ENCODE results near the gene RNF213.

DNA sequence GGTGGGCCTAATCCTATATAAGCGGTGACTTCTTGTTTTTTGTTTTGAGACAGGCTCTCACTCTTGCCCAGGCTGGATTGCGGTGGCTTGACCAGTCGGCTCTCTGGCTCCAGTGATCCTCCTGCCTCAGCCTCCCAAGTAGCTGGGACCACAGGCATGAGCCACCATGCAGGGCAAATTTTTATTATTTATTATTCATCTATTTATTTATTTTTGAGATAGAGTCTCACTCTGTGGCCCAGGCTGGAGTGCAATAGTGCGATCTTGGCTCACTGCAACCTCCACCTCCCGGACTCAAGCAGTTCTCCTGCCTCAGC lies 4.7 kb upstream of the RNF213 start:
- TF ChIP-seq CTCF (IDR thresholded peaks at IDR 0.05 in 2 of 3, conservative IDR thresholded peaks at IDR 0.05 in 1 of 3; ENCODE audit: borderline replicate concordance in 1 of 3, insufficient read depth in 1 of 3, low read depth in 2 of 3, low read length in 2 of 3): no peak
- TF ChIP-seq EGR1 (IDR thresholded peaks at IDR 0.05; ENCODE audit: low read depth): no peak
- TF ChIP-seq, protein P1, sequence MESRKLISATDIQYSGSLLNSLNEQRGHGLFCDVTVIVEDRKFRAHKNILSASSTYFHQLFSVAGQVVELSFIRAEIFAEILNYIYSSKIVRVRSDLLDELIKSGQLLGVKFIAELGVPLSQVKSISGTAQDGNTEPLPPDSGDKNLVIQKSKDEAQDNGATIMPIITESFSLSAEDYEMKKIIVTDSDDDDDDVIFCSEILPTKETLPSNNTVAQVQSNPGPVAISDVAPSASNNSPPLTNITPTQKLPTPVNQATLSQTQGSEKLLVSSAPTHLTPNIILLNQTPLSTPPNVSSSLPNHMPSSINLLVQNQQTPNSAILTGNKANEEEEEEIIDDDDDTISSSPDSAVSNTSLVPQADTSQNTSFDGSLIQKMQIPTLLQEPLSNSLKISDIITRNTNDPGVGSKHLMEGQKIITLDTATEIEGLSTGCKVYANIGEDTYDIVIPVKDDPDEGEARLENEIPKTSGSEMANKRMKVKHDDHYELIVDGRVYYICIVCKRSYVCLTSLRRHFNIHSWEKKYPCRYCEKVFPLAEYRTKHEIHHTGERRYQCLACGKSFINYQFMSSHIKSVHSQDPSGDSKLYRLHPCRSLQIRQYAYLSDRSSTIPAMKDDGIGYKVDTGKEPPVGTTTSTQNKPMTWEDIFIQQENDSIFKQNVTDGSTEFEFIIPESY (IDR thresholded peaks at IDR 0.05; ENCODE audit: extremely low read depth, insufficient replicate concordance, low read length): no peak
- TF ChIP-seq SIN3A (IDR thresholded peaks at IDR 0.05; ENCODE audit: low read depth): no peak
- TF ChIP-seq ZFX (IDR thresholded peaks at IDR 0.05): no peak
- no peak for TF ChIP-seq EZH2 (IDR thresholded peaks at IDR 0.05)
- no peak for TF ChIP-seq EZH2phosphoT487 (IDR thresholded peaks at IDR 0.05; ENCODE audit: borderline replicate concordance)
- no peak for TF ChIP-seq ATF3 (IDR thresholded peaks at IDR 0.05)
- TF ChIP-seq POLR2A (IDR thresholded peaks at IDR 0.05; ENCODE audit: borderline replicate concordance, extremely low read depth, insufficient read depth, insufficient read length): no peak
- TF ChIP-seq POLR2AphosphoS5 (IDR thresholded peaks at IDR 0.05; ENCODE audit: low read depth, low read length): no peak
- TF ChIP-seq, protein P2, sequence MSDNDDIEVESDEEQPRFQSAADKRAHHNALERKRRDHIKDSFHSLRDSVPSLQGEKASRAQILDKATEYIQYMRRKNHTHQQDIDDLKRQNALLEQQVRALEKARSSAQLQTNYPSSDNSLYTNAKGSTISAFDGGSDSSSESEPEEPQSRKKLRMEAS (IDR thresholded peaks at IDR 0.05): no peak
- no peak for TF ChIP-seq CEBPB (IDR thresholded peaks at IDR 0.05; ENCODE audit: low read depth)
- TF ChIP-seq, protein P3, sequence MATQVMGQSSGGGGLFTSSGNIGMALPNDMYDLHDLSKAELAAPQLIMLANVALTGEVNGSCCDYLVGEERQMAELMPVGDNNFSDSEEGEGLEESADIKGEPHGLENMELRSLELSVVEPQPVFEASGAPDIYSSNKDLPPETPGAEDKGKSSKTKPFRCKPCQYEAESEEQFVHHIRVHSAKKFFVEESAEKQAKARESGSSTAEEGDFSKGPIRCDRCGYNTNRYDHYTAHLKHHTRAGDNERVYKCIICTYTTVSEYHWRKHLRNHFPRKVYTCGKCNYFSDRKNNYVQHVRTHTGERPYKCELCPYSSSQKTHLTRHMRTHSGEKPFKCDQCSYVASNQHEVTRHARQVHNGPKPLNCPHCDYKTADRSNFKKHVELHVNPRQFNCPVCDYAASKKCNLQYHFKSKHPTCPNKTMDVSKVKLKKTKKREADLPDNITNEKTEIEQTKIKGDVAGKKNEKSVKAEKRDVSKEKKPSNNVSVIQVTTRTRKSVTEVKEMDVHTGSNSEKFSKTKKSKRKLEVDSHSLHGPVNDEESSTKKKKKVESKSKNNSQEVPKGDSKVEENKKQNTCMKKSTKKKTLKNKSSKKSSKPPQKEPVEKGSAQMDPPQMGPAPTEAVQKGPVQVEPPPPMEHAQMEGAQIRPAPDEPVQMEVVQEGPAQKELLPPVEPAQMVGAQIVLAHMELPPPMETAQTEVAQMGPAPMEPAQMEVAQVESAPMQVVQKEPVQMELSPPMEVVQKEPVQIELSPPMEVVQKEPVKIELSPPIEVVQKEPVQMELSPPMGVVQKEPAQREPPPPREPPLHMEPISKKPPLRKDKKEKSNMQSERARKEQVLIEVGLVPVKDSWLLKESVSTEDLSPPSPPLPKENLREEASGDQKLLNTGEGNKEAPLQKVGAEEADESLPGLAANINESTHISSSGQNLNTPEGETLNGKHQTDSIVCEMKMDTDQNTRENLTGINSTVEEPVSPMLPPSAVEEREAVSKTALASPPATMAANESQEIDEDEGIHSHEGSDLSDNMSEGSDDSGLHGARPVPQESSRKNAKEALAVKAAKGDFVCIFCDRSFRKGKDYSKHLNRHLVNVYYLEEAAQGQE (IDR thresholded peaks at IDR 0.05; ENCODE audit: low read depth): no peak
